ENCODE results near the gene STPG4. TPM values are rescaled to one million over a fixed set of nuclear protein-coding genes. Genes with fewer than 3 reads are reported as not detected.

Gene STPG4
- total RNA-seq, 1 experiment from 2014 or later = 8.7 TPM

DNA sequence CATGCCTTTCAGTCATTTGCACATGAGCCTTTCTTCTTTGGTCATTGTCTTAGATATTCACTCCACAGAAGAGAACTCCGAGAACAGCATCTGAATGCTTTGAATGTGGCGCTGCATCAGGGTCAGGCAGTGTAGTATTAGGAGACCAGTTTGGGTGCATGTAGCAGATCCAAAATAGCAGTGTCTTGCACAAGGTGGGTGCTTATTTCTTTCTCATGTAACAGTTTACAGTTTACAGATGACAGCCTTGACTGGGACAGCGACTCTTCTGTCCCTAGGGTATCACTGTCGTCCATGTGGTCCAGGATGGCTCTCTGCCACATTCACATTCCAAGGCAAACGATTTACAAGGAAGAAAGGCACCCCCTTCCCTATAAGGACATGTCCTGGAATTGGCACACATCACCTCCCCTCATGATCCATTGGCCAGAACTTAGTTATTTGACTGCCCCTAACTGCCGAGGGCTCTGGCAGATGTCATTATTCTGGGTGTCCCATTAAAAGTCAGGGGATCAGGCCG, 101.0 kb downstream of the STPG4 start:
- no peaks in the 10 kb centered on the region for H3K9me2 ChIP-seq (ENCODE audit: insufficient read depth)
- no peaks in the 10 kb centered on the region for H4K20me1 ChIP-seq (ENCODE audit: insufficient read depth)
- no peak overlapping the region for H2AFZ ChIP-seq
- no peaks in the 10 kb centered on the region for H3K9me3 ChIP-seq (ENCODE audit: insufficient read depth, low read depth)
- no peak overlapping the region for H3K4me3 ChIP-seq
- CTCF ChIA-PET = no interaction called here
- no TSS peak for BruUV-seq (replicated peaks)
- no peak for DNase-seq
- H3K36me3 ChIP-seq (ENCODE audit: low read depth) = peaks cover 17% of the 10 kb centered on the region; the same call in 1 of the 2 replicates
- no peak overlapping the region for H3K4me2 ChIP-seq
- no peaks in the 10 kb centered on the region for H3K79me2 ChIP-seq (ENCODE audit: low read depth)
- intact Hi-C loops (cut with micrococcal nuclease; ENCODE audit: unreplicated experiment) = no loop called here
- H3K27me3 ChIP-seq (ENCODE audit: insufficient read depth, low read depth) = no peaks in the 10 kb centered on the region
- TF ChIP-seq EZH2 (IDR thresholded peaks at IDR 0.05; ENCODE audit: low read depth) = no peak
- TF ChIP-seq, protein P1, sequence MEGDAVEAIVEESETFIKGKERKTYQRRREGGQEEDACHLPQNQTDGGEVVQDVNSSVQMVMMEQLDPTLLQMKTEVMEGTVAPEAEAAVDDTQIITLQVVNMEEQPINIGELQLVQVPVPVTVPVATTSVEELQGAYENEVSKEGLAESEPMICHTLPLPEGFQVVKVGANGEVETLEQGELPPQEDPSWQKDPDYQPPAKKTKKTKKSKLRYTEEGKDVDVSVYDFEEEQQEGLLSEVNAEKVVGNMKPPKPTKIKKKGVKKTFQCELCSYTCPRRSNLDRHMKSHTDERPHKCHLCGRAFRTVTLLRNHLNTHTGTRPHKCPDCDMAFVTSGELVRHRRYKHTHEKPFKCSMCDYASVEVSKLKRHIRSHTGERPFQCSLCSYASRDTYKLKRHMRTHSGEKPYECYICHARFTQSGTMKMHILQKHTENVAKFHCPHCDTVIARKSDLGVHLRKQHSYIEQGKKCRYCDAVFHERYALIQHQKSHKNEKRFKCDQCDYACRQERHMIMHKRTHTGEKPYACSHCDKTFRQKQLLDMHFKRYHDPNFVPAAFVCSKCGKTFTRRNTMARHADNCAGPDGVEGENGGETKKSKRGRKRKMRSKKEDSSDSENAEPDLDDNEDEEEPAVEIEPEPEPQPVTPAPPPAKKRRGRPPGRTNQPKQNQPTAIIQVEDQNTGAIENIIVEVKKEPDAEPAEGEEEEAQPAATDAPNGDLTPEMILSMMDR (conservative IDR thresholded peaks at IDR 0.05) = no peak
- POLR2A ChIA-PET (ENCODE audit: unreplicated experiment) = no interaction called here
- no peaks in the 10 kb centered on the region for H3K4me1 ChIP-seq (replicated peaks; ENCODE audit: insufficient read depth)
- no peak overlapping the region for H3K27ac ChIP-seq
- peaks cover 11% of the 10 kb centered on the region; the same call in 1 of the 2 replicates for H3F3A ChIP-seq (ENCODE audit: insufficient read depth, low read depth)

DNA sequence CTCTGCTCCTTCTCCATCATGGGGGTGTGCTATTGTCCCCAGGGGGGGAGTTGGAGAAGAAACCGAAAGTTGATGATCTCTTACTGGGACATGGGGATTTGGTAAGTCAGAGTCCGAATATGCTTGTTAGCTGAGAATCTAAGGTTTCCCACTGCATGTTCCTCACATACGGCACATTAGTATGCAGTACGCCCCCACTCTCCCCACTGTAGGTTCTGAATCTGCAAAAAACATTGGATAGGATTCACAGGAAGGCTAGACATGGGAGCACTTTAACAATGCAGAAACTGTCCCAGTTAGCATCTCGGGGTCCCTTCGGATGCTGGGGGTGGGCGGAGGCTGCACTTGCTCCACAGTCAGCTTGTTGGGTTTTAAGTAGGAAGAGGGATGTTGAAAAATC, 102.3 kb downstream of the STPG4 start:
- Histone ChIP-seq H3K9me2 (ENCODE audit: insufficient read depth) (no peaks in the 10 kb centered on the region), H3K4me1 (replicated peaks; ENCODE audit: insufficient read depth) (no peaks in the 10 kb centered on the region), H3K79me2 (ENCODE audit: low read depth) (no peaks in the 10 kb centered on the region), H2AFZ (no peak overlapping the region), H3K9me3 (ENCODE audit: insufficient read depth, low read depth) (no peaks in the 10 kb centered on the region), H3K4me2 (no peak overlapping the region), H3K36me3 (ENCODE audit: low read depth) (peaks cover 17% of the 10 kb centered on the region; the same call in 1 of the 2 replicates), H3K27me3 (ENCODE audit: insufficient read depth, low read depth) (no peaks in the 10 kb centered on the region), H3K27ac (no peak overlapping the region), H4K20me1 (ENCODE audit: insufficient read depth) (no peaks in the 10 kb centered on the region), H3K4me3 (no peak overlapping the region), H3F3A (ENCODE audit: insufficient read depth, low read depth) (peaks cover 5% of the 10 kb centered on the region; the same call in 1 of the 2 replicates)
- TF ChIP-seq, protein P1 (conservative IDR thresholded peaks at IDR 0.05) = no peak
- TF ChIP-seq EZH2 (IDR thresholded peaks at IDR 0.05; ENCODE audit: low read depth) = no peak
- no peak for DNase-seq
- intact Hi-C loops (cut with micrococcal nuclease; ENCODE audit: unreplicated experiment) = no loop called here
- no TSS peak for BruUV-seq (replicated peaks)
- ChIA-PET POLR2A (ENCODE audit: unreplicated experiment) (no interaction called here), CTCF (no interaction called here)

DNA sequence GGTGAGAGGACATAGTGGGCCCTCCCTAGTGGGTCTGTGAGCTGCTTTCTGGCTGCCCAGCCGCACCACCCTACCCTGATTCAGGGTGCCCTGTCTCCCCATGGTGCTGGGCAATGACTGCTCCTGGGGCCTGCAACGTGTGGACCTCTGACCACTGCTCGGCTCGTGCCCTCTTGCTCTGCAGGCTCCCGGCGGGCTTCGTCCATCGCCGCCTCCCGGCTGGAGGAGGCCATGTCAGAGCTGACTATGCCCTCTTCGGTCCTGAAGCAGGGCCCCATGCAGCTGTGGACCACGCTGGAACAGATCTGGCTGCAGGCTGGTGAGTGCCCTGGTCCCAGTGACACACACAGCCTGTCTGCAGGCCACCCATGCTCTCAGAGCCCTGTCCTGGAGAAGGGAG, 103.5 kb downstream of the STPG4 start:
- TF ChIP-seq, protein P1 (conservative IDR thresholded peaks at IDR 0.05) = no peak
- no peak for TF ChIP-seq EZH2 (IDR thresholded peaks at IDR 0.05; ENCODE audit: low read depth)
- Histone ChIP-seq H4K20me1 (ENCODE audit: insufficient read depth) (no peaks in the 10 kb centered on the region), H3K9me3 (ENCODE audit: insufficient read depth, low read depth) (no peaks in the 10 kb centered on the region), H3F3A (ENCODE audit: insufficient read depth, low read depth) (0 out of 2 replicates have a peak, but pooled peaks cover 2% of the 10 kb centered on the region), H3K79me2 (ENCODE audit: low read depth) (no peaks in the 10 kb centered on the region), H3K4me3 (no peak overlapping the region), H3K27me3 (ENCODE audit: insufficient read depth, low read depth) (no peaks in the 10 kb centered on the region), H3K9me2 (ENCODE audit: insufficient read depth) (no peaks in the 10 kb centered on the region), H3K27ac (no peak overlapping the region), H2AFZ (no peak overlapping the region), H3K4me1 (replicated peaks; ENCODE audit: insufficient read depth) (no peaks in the 10 kb centered on the region), H3K4me2 (no peak overlapping the region), H3K36me3 (ENCODE audit: low read depth) (peaks cover 17% of the 10 kb centered on the region; the same call in 1 of the 2 replicates)
- POLR2A ChIA-PET (ENCODE audit: unreplicated experiment) = interaction anchor here (0.5 kb wide), 1 partner anchor 778 kb away, joined by 4 read pairs; no protein-coding TSS in a partner anchor
- BruUV-seq (replicated peaks) = no TSS peak
- DNase-seq = no peak
- CTCF ChIA-PET = no interaction called here
- intact Hi-C loops (cut with micrococcal nuclease; ENCODE audit: unreplicated experiment) = no loop called here
